CD4-positive, alpha-beta T cell treated with Interleukin-6 for 4 hours (primary cell): Measurements from ENCODE around the gene PAPLN.
"Not testable (repeated sequence)": the region's sequence is repeated elsewhere in the genome, so short reads cannot be mapped to it uniquely, and the experiment has no call there.

Experiments
- DNase-seq: peaks from one replicate; pipeline ENCODE4 v3.0.0-alpha.2; 2020; ENCODE audit warnings: mixed read lengths

Gene PAPLN

GRCh38 chr14:73305499-73305898 is 68.2 kb downstream of the PAPLN start:
- DNase-seq, result no peak

GRCh38 chr14:73307261-73307660 is 70.0 kb downstream of the PAPLN start:
- no peak for DNase-seq

GRCh38 chr14:73309207-73309606 is 71.9 kb downstream of the PAPLN start:
- DNase-seq, result not testable (repeated sequence)

- DNase-seq, result no peak
Measured at GRCh38 chr14:73311708-73312030, 74.4 kb downstream of the PAPLN start.

- DNase-seq, result no peak
Measured at GRCh38 chr14:73312687-73313086, 75.4 kb downstream of the PAPLN start.

GRCh38 chr14:73313151-73313550 is 75.8 kb downstream of the PAPLN start:
- DNase-seq, result no peak

- no peak for DNase-seq
Measured at GRCh38 chr14:73323896-73324399, 86.6 kb downstream of the PAPLN start.
